Retina (tissue), 1 donor: ENCODE results near the gene NEURL1B.
"Not testable (repeated sequence)": the region's sequence is repeated elsewhere in the genome, so short reads cannot be mapped to it uniquely, and the experiment has no call there.

Experiments used
- DNase-seq: peaks from one replicate; pipeline ENCODE4 v3.0.0-alpha.2; 2016

The NEURL1B gene

GRCh38 chr5:172635038-172635437, 6.0 kb upstream of the NEURL1B start:
- no peak for DNase-seq

- DNase-seq: no peak
Measured at GRCh38 chr5:172636279-172637050, 4.6 kb upstream of the NEURL1B start.

- DNase-seq: no peak
Measured at GRCh38 chr5:172637110-172637580, 3.9 kb upstream of the NEURL1B start.

DNA sequence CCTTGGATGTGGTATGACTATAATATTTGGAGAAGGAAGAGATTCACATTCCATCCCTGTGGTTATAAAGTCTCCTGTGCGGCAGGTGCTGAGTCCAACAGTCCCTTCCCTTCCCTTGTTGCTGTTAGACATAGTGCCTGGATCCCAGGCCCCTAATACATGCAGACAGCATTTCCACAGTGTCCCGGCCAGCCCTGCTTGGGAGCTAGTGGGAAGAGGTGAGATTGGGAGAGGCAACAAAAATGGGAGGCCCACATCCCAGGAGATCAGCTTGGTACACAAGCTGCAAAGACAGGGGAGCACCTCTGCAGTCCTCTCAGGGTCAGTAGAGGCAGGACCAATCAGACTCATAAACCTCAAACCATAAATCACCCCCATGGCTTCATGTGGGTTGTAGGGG, 3.3 kb upstream of the NEURL1B start:
- no peak for DNase-seq

DNA sequence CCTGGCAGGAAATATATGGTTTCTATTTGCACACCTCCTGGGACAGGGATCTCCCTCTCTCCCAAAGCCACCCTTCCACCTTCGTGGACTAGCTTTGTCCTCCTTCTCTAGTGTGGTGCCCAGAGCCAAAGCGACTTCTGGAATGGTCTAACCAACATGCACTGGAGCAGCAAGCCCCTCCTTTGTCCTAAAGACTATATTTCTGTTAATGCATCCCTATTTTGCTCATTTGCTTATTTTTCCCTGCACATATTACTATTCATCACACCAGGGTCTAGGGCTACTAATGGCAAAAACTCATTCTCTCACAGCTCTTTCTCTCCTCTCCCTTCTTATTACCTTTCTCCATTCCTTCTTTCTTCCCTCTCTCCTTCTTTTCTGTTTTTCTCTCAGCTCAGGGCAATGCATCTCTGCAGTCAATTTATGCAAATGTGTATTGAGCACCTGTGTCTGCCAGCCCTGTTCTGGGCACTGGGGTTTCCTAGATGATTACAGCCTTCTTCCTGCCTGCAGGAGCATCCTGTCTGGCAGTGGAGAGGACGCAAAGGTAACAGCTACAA, 2.8 kb upstream of the NEURL1B start:
- DNase-seq: no peak

DNA sequence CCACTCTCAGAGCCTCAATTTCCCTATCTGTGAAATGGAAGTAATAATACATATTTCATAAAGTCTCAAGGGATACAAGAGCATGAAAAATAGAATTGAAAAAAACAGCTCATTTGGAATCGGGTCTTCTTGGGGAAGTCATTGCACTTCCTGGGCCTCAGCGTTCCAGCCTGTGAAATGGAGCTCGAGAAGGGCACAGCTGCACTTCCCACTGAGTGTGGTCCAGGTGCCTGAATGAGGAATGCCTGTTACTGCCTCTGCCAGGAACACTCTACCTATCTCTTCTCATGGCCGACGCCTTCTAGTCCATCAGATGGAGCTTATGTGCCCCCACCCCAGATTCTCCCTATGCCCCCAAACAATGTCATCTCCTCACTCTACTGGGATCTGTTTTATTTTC, 924 bp upstream of the NEURL1B start:
- no peak for DNase-seq

GRCh38 chr5:172641359-172642050, 442 bp downstream of the NEURL1B start:
- DNase-seq: no peak

DNA sequence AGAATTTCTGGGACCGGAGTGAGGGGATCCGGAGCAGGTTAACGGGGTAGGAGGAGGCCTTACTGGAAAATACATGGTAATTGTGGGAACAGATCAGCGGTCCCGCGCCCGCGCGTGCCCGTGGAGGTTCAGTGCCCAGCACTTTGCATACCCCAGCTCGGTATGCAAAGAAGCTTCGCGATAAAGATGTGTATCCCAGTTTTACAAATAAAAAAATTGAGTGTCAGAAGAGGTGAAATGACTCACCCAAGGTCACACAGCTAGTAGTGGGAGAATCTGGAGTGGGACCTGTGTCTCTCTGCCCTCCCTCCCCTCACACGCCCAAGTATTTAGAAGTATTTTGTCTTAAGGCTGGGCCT, 967 bp downstream of the NEURL1B start:
- no peak for DNase-seq

GRCh38 chr5:172642486-172642885, 1.4 kb downstream of the NEURL1B start:
- no peak for DNase-seq

DNA sequence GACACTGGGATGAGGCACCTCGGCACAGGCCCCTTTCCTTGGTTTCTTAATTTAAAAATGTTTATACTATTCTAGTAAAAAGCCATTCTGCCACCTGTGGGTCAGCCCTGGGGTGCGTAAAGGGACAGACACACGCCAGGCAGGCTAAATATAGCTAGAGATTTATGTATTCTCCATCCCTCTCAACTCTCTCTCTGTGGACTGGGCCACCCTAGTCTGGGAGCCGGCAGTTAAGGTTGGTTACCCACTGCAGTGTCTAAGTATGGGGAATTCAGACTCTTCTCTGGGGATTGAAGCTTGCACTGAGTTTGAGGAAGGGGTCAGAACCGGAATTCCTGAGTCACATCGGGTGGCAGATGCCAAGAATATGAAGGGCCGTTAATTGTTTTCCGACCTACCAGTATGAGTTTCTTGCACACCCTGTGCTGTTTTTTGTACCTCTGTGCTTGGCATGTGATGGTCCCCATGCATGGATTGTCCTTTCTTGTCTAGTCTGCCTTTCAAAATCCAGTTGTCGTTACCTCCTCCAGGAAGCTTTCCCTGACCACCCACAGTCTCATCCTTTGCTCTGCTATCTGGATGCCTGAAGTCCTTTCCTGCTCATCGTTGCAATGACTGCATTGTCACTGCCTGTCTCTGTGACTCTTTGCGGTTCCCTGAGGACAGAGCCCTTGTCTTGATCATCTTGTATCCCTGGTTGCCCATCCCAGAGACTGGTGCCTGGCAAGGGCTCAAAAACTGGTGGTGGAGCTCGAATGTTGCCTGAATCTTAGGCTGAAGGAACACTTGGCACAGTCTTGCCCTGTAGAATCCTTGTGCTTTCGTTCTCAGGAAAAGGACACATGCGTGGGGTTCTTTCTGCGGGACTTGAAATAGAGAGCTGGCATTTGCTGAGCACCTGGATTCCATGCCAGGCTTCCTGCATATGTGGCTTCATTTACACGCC, 2.1 kb downstream of the NEURL1B start:
- no peak for DNase-seq

DNA sequence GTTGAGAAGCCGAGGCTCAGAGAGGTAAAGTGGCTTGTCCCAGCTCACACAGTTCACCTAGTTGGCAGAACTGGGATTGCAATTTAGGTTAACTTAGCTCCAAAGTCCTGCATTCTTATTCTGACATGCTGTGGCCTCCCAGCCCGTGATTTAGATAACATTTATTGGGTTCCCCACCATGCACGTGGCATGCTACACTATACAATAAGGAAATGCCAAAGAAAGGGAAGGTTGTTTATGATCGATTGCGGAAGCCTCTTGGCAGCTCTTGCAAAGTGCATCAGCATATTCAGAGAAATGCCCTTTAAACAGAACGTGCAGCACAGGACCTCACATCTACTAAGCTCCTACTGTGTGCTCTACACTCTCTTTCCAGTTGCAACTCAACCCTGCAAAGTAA, 3.2 kb downstream of the NEURL1B start:
- no peak for DNase-seq

DNA sequence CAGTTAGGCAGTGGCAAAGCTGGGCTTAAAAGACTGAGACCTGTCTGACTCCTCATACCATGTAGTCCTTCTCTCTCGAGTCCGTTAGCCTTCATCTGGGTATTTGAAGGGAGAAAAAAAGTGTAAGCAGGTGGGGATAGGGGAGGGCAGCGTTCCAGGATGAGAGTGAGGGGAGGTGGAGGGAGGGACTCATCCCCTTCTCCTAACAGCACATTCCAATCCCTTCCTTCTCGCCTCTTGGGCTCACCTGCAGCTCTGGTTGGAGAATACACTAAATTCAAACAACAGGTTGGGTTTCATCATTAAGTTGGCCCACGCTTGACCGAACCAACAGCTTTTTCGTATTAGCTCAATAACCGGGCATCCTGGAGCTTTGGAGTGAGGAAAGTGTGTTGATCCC, 3.6 kb downstream of the NEURL1B start:
- DNase-seq: no peak

GRCh38 chr5:172645271-172646055, 4.4 kb downstream of the NEURL1B start:
- DNase-seq: no peak

DNA sequence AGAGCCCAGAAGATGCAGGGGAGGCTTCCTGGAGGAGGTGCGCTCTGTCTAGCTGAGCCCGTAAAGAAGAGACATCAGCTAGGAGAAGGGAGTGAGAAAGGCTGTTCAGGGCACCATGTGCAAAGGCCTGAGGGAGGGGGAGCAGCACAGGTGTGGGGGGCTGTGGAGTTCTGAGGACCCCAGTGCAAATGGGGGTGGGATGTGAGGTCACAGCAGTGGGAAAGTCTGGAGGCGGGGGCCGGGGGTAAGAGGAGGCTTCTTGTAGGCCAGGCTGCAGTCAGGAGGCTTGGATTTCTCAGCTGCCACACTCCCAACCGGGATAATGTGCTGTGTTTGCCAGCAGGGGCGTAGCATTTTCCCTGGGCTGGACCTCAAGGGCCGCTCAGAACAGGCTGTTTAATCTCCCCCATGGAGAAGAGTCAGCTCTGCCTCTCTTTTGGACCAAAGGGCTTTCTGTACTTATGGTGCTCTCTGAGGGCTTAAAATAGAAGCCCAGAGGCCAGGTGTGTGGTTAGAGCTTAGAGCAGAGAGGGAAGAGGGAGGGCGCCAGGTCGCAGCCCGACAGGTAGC, 5.7 kb downstream of the NEURL1B start:
- no peak for DNase-seq

DNA sequence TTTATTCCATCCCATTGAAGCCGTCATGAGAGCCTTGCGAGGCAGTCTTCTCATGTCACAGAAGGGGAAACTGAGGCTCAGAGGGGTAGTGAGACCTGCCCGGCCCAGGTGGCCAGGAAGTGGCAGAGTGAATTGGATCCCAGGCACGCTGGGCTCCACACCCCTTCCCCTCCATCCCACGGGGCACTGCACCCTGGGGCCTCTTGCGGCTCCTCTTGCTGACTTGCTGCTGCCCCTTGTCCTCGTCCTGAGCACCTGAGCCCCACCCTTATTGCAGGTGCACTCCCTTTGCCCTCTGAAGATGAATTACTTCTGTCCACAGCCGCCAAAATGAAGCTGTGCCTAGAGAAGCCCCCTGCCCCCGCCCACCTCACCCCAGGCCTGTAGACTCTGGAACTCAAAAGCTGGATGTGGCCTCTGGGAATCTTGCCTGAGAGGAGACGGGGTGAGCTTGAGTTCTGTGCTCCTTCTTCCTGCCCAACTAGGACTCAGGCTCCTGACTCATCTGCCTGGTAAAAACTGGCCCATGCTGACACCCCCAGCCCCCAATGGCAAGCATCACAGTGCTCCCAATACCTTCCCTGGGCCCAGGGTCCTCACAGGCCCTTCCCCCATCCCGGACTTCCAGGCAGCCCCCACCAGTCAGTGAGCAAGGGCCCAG, 6.4 kb downstream of the NEURL1B start:
- DNase-seq: no peak

DNA sequence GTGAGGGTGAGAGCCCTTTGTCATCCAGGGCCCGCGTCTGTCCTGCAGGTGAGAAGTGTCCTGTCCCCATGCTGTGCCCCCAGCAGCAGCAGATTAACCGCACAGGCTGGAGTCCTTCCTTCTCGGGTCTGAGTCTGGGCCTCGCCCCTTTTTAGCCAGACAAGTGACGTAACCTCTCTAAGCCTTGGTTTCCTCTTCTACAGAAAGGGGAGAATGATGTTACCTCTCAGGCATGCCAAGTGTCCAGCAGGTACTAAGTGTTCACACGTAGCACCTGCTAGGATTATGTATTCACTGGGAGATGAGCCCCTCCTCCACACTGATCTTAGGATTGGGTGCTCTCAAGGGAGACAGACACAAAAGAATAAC, 6.9 kb downstream of the NEURL1B start:
- DNase-seq: no peak

- DNase-seq: no peak
Measured at GRCh38 chr5:172648755-172649154, 7.7 kb downstream of the NEURL1B start.

DNA sequence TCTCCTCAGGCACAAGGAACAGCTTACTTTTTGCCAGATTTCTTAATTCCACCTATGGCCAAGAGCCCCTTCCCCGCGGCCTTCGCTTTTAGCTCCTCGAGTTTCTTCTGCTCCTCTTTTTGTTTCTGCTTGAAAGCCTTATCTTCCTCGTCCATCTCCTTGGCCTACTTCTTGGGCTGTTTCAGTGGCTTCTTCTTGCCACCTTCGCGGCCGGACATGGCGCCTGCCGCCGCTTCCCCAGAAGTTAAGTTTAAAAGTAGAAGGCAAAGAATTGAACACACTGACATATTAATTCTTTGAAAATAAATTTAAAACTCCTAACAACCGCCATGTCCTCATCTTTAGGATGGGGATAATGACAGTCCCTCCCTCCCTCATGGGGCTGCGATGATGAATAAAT, 15.4 kb downstream of the NEURL1B start:
- not testable (repeated sequence) for DNase-seq

- not testable (repeated sequence) for DNase-seq
Measured at GRCh38 chr5:172657524-172658233, 16.6 kb downstream of the NEURL1B start.

GRCh38 chr5:172658391-172658790, 17.3 kb downstream of the NEURL1B start:
- DNase-seq: no peak
